Measurements from ENCODE around the gene UBE3D. TPM values are rescaled to one million over a fixed set of nuclear protein-coding genes. Genes with fewer than 3 reads are reported as not detected.
A peak's percentile ranks its signal among the peaks of the same experiment; 100 is the strongest.

The UBE3D gene
- total and polyA plus RNA-seq, 2 experiments from 2014 or later, result 17.5 to 31.4 TPM

GRCh38 chr6:83071023-83071422 lies 5.4 kb upstream of the UBE3D start:
- Histone ChIP-seq H3F3A (replicated peaks; ENCODE audit: low read depth) (no peaks in the 10 kb centered on the region), H3K27me3 (ENCODE audit: insufficient read depth) (no peaks in the 10 kb centered on the region), H3K4me3 (no peak overlapping the region), H3K4me1 (ENCODE audit: insufficient read depth) (peaks cover 23% of the 10 kb centered on the region), H3K27ac (ENCODE audit: low read depth) (no peak overlapping the region; the same call in 1 of the 2 replicates), H2AFZ (no peak overlapping the region), H3K4me2 (peak overlapping the region; percentile 44; the same call in 1 of the 2 replicates), H3K79me2 (replicated peaks; ENCODE audit: insufficient read depth) (peaks cover 50% of the 10 kb centered on the region), H3K36me3 (ENCODE audit: insufficient read depth) (no peaks in the 10 kb centered on the region), H3K9me2 (ENCODE audit: insufficient read depth) (no peaks in the 10 kb centered on the region), H4K20me1 (replicated peaks; ENCODE audit: insufficient read depth) (no peaks in the 10 kb centered on the region)
- ATAC-seq (no peak), DNase-seq (ENCODE audit: low spot score) (peak; percentile 17)
- Mint-ChIP-seq H3K27me3 (ENCODE audit: insufficient read depth, low read depth, poor library complexity) (peaks cover 2% of the 10 kb centered on the region), H3K4me1 (peaks cover 35% of the 10 kb centered on the region), H3K27ac (peak overlapping the region; percentile 91), H3K4me3 (peak overlapping the region; percentile 8; the same call in 1 of the 3 replicates), H3K36me3 (ENCODE audit: low read depth) (peaks cover 8% of the 10 kb centered on the region; the same call in 2 of the 3 replicates), H3K9me3 (no peaks in the 10 kb centered on the region)
- TF ChIP-seq REST (IDR thresholded peaks at IDR 0.05; ENCODE audit: unreplicated experiment), result no peak
- no peak for TF ChIP-seq ZNF114 (CRISPR knock-in tag; IDR thresholded peaks at IDR 0.05)
- no peak for TF ChIP-seq POLR2AphosphoS5 (IDR thresholded peaks at IDR 0.05; ENCODE audit: low read depth)
- no peak for TF ChIP-seq CREB1 (CRISPR knock-in tag; IDR thresholded peaks at IDR 0.05; ENCODE audit: low read depth)
- no peak for TF ChIP-seq EZH2phosphoT487 (IDR thresholded peaks at IDR 0.05; ENCODE audit: unreplicated experiment)
- no peak for TF ChIP-seq EZH2 (IDR thresholded peaks at IDR 0.05; ENCODE audit: low read depth, unreplicated experiment)
- TF ChIP-seq STAT1 (IDR thresholded peaks at IDR 0.05; ENCODE audit: unreplicated experiment), result no peak

- H3K27me3 Mint-ChIP-seq (ENCODE audit: insufficient read depth, low read depth, poor library complexity), result peaks cover 6% of the 10 kb centered on the region
- H3K4me2 ChIP-seq, result peak overlapping the region; percentile 75
- H2AFZ ChIP-seq, result no peak overlapping the region
- 0 out of 2 replicates have a peak overlapping the region, but pooled peaks have one; percentile 9 for H3K4me3 ChIP-seq
- no peak overlapping the region for H3K27ac ChIP-seq (ENCODE audit: low read depth)
- peaks cover 57% of the 10 kb centered on the region for H3K79me2 ChIP-seq (replicated peaks; ENCODE audit: insufficient read depth)
- H3K36me3 ChIP-seq (ENCODE audit: insufficient read depth), result no peaks in the 10 kb centered on the region
- H3F3A ChIP-seq (replicated peaks; ENCODE audit: low read depth), result no peaks in the 10 kb centered on the region
- peaks cover 39% of the 10 kb centered on the region for H3K4me1 Mint-ChIP-seq
- H3K27me3 ChIP-seq (ENCODE audit: insufficient read depth), result no peaks in the 10 kb centered on the region
- H3K9me3 Mint-ChIP-seq, result no peaks in the 10 kb centered on the region
- peaks cover 27% of the 10 kb centered on the region for H3K4me1 ChIP-seq (ENCODE audit: insufficient read depth)
- H3K36me3 Mint-ChIP-seq (ENCODE audit: low read depth), result no peaks in the 10 kb centered on the region
- H3K4me3 Mint-ChIP-seq, result peak overlapping the region; percentile 93; the same call in 2 of the 3 replicates
- H3K9me2 ChIP-seq (ENCODE audit: insufficient read depth), result no peaks in the 10 kb centered on the region
- H3K27ac Mint-ChIP-seq, result peak overlapping the region; percentile 70; the same call in 1 of the 2 replicates
- no peaks in the 10 kb centered on the region for H4K20me1 ChIP-seq (replicated peaks; ENCODE audit: insufficient read depth)
- no peak for DNase-seq (ENCODE audit: low spot score)
- no peak for ATAC-seq
- TF ChIP-seq REST (IDR thresholded peaks at IDR 0.05; ENCODE audit: unreplicated experiment) (no peak), EZH2 (IDR thresholded peaks at IDR 0.05; ENCODE audit: low read depth, unreplicated experiment) (no peak), ZNF114 (CRISPR knock-in tag; IDR thresholded peaks at IDR 0.05) (no peak), STAT1 (IDR thresholded peaks at IDR 0.05; ENCODE audit: unreplicated experiment) (no peak), CREB1 (CRISPR knock-in tag; IDR thresholded peaks at IDR 0.05; ENCODE audit: low read depth) (no peak), ZNF331 (CRISPR knock-in tag; IDR thresholded peaks at IDR 0.05; ENCODE audit: low read depth) (no peak), EZH2phosphoT487 (IDR thresholded peaks at IDR 0.05; ENCODE audit: unreplicated experiment) (no peak)
- TF ChIP-seq, protein P1, sequence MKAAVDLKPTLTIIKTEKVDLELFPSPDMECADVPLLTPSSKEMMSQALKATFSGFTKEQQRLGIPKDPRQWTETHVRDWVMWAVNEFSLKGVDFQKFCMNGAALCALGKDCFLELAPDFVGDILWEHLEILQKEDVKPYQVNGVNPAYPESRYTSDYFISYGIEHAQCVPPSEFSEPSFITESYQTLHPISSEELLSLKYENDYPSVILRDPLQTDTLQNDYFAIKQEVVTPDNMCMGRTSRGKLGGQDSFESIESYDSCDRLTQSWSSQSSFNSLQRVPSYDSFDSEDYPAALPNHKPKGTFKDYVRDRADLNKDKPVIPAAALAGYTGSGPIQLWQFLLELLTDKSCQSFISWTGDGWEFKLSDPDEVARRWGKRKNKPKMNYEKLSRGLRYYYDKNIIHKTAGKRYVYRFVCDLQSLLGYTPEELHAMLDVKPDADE (IDR thresholded peaks at IDR 0.05), result no peak
These were observed 4.0 kb upstream of the UBE3D start for GRCh38 chr6:83069633-83070032.
